Measurements from ENCODE around the gene NUP62. TPM values are rescaled to one million over a fixed set of nuclear protein-coding genes. Genes with fewer than 3 reads are reported as not detected.

The NUP62 gene
- total RNA-seq, 1 experiment from 2014 or later: 54.6 TPM

GRCh38 chr19:49923055-49924003, 6.0 kb downstream of the NUP62 start:
- no peak overlapping the region for H3K4me3 ChIP-seq (ENCODE audit: low read depth in 2 of 2, low read length in 2 of 2)
- peaks cover 7% of the 10 kb centered on the region; the same call in 1 of the 2 replicates for H3K4me1 ChIP-seq (ENCODE audit: control insufficient read depth, insufficient read depth, low read length)
- POLR2A ChIA-PET: no interaction called here
- in situ Hi-C loops (cut with HindIII; ENCODE audit: low pct_unique_long_range_greater_than_20kb, low sequenced_read_pairs) (no loop called here), intact Hi-C loops (cut with micrococcal nuclease; ENCODE audit: unreplicated experiment) (no loop called here)
- no peaks in the 10 kb centered on the region; the same call in 1 of the 2 replicates for H3K36me3 ChIP-seq (ENCODE audit: control insufficient read depth, insufficient read depth, low read length)
- no TSS peak for BruUV-seq (replicated peaks)
- peak overlapping the region; percentile 48; the same call in 1 of the 2 replicates for H3K27ac ChIP-seq (ENCODE audit: low read length)
- no peak for TF ChIP-seq SIN3A (IDR thresholded peaks at IDR 0.05; ENCODE audit: borderline replicate concordance, insufficient read depth, low read depth, low read length)
- no peak for TF ChIP-seq TCF7L2 (IDR thresholded peaks at IDR 0.05; ENCODE audit: low read depth, low read length)
- TF ChIP-seq REST (IDR thresholded peaks at IDR 0.05; ENCODE audit: insufficient read depth in 1 of 2, low read depth in 2 of 2, low read length in 1 of 2): no peak
- no peak for TF ChIP-seq POLR2AphosphoS5 (IDR thresholded peaks at IDR 0.05; ENCODE audit: low read depth, low read length)
- TF ChIP-seq CTCF (IDR thresholded peaks at IDR 0.05): no peak
- no peaks in the 10 kb centered on the region for H3K9me3 ChIP-seq (ENCODE audit: control insufficient read depth, insufficient read depth, low read depth, low read length)
- CTCF ChIA-PET: no interaction called here
- H3K27me3 ChIP-seq (ENCODE audit: control insufficient read depth, insufficient read depth, low read length): no peaks in the 10 kb centered on the region
- ATAC-seq: no peak
- no peak for DNase-seq (ENCODE audit: low read depth, low spot score)

GRCh38 chr19:49921871-49922795, 7.2 kb downstream of the NUP62 start:
- ChIA-PET CTCF (no interaction called here), POLR2A (no interaction called here)
- no TSS peak for BruUV-seq (replicated peaks)
- H3K27me3 ChIP-seq (ENCODE audit: control insufficient read depth, insufficient read depth, low read length): no peaks in the 10 kb centered on the region
- no peak for DNase-seq (ENCODE audit: low read depth, low spot score)
- intact Hi-C loops (cut with micrococcal nuclease; ENCODE audit: unreplicated experiment) (no loop called here), in situ Hi-C loops (cut with HindIII; ENCODE audit: low pct_unique_long_range_greater_than_20kb, low sequenced_read_pairs) (no loop called here)
- H3K4me1 ChIP-seq (ENCODE audit: control insufficient read depth, insufficient read depth, low read length): no peaks in the 10 kb centered on the region
- TF ChIP-seq TCF7L2 (IDR thresholded peaks at IDR 0.05; ENCODE audit: low read depth, low read length): no peak
- no peak for TF ChIP-seq REST (IDR thresholded peaks at IDR 0.05; ENCODE audit: insufficient read depth in 1 of 2, low read depth in 2 of 2, low read length in 1 of 2)
- TF ChIP-seq POLR2AphosphoS5 (IDR thresholded peaks at IDR 0.05; ENCODE audit: low read depth, low read length): no peak
- no peak for TF ChIP-seq CTCF (IDR thresholded peaks at IDR 0.05)
- TF ChIP-seq SIN3A (IDR thresholded peaks at IDR 0.05; ENCODE audit: borderline replicate concordance, insufficient read depth, low read depth, low read length): no peak
- no peaks in the 10 kb centered on the region for H3K9me3 ChIP-seq (ENCODE audit: control insufficient read depth, insufficient read depth, low read depth, low read length)
- no peak overlapping the region for H3K27ac ChIP-seq (ENCODE audit: low read length)
- no peak for ATAC-seq
- H3K36me3 ChIP-seq (ENCODE audit: control insufficient read depth, insufficient read depth, low read length): no peaks in the 10 kb centered on the region; the same call in 1 of the 2 replicates
- H3K4me3 ChIP-seq (ENCODE audit: low read depth in 2 of 2, low read length in 2 of 2): no peak overlapping the region

Data from Panc1 (cell line).